ENCODE results near the gene PDE4D.

GRCh38 chr5:59548807-59549357 lies 344.6 kb downstream of the PDE4D start:
- no peak for TF ChIP-seq CTCF (IDR thresholded peaks at IDR 0.05)
- TF ChIP-seq POLR2A (IDR thresholded peaks at IDR 0.05) = no peak

Measured in heart left ventricle (tissue), 13 donors.